Inferior parietal cortex (tissue), 1 donor: ENCODE measurements around the gene SLC28A1.

Experiments
- DNase-seq: peaks from one replicate; pipeline ENCODE4 v3.0.0-alpha.2; 2016; ENCODE audit errors: extremely low spot score

The SLC28A1 gene

DNA sequence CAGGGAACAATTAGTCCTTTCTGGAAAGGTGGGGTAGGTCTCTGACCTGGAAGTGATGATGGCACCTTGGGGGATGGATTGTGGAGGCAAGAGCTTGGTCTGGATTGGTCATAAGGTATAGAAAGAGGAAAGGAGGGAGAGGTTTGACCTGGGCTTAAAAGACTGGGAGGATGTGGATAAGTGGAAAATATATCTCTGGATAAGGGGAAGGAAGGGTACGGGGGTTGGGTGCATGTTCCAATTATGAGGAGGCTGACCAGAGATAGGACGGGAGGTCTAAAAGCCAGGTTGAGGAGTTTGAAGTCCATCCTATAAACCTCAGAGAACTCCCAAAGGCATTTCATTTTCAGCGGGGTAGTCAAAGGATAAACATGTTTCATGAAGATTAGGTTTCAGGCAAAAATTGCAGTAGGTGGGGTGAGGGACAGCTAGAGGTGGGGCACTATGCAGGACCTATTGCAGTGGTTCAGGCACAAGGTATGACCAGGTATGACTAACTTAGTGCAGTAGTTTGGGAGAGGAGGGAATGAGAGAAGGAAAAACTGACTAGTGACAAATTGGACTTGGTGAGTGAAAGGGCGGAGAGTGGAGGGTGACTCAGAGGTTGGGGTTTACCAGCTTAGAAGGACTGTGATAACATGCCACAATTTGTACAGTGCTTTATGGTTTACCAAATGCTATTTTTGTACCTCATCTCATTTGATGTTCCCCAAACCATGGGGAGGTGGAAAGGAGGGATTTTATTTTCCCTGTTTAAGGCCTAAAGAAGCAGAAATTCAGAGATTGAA, 107.9 kb downstream of the SLC28A1 start:
- DNase-seq = no peak
